Cardiac ventricle fibroblast (primary cell): ENCODE data around the gene ARPC3. TPM values are rescaled to one million over a fixed set of nuclear protein-coding genes. Genes with fewer than 3 reads are reported as not detected.

Experiments
- total RNA-seq: library from RNA; depleted of rRNA; stranded (reverse); fragments of >200 nt; gene quantifications from 2 replicates; pipeline ENCODE4 v1.2.3, GENCODE V29; 2015

ARPC3 gene
- total RNA-seq = 414 and 601 TPM in 2 replicates

DNA sequence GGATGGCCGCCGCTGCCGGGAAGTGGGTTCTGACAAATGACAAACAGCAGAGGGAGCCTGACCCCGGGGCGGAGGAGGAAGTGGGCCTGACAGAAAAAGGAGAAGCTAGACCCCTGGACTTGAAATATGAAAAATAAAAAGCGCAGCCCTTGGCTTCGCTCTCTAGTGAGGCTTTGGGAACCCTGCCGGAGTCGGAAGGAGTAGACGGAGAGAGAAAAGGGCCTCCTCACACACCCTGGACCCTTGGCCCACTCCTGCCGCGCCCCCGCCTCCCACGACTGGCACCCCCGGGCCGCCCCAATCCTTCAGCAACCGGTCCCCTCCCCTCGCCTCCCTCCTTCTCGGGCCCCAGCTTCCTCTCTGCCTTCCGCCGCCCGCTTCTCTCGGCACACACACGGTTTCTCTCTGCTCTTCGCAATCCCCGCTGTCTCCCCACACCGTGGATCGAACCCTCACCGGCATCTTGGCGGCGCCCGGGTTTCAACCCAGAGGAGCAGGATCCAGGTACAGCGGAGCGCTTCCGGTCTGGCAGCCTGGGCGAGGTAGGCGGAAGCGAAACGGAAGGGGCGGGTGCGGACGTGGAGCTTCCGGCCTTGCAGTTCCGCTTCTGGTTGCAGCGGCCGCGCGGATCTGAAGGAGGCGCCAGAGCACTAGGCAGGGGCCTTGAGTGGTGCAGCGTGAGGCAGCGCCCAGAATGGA, at the start of gene ARPC3:
ARPC3 (minus strand) TSS at position 539 of the 699 bp plus-strand sequence; CDS start at position 462, 77 bp downstream.

DNA sequence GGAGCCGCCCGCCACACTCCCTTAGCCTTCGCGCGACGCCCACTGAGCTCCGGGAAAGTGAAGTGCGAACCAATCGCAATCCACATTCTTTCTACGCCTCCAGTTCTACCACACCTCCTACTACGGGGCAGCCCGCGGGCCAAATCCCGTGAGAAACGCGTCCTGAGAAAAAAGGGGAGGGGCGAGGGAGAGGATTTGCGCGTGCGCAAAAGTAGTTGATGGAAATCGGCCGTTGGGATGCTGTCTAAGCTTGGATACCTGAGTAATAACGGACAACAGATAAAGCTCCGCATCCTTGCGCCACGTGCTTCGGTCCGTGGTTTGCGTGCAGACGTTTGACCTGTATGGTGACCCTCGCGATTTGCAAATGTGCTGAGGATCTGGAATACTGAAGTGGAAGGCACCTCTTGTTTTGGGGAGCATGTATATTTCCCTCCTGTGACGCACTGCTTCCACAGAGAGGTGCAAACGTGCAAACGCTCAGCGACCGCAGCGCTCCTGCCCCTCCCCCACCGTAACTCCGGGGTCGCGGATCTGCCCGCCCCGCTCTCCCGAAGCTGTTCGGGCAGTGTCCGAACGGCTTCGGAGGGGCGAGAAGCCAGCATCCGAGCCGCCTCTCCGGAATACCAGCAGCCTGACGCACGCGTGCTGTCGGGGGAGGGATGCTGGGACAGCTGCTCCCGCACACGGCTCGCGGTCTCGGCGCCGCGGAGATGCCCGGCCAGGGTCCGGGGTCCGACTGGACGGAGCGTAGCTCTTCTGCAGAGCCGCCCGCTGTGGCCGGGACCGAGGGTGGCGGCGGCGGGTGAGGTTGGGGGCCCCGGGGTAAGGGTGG, 18.3 kb upstream of the ARPC3 start, which contains the start of the genes FAM216A and GPN3:
FAM216A (plus strand) TSS at position 632 of the 835 bp plus-strand sequence; CDS start at position 663, 31 bp downstream.
GPN3 (minus strand) TSS at position 44 of the 835 bp plus-strand sequence. CDS start 54 bp downstream, outside the sequence.

DNA sequence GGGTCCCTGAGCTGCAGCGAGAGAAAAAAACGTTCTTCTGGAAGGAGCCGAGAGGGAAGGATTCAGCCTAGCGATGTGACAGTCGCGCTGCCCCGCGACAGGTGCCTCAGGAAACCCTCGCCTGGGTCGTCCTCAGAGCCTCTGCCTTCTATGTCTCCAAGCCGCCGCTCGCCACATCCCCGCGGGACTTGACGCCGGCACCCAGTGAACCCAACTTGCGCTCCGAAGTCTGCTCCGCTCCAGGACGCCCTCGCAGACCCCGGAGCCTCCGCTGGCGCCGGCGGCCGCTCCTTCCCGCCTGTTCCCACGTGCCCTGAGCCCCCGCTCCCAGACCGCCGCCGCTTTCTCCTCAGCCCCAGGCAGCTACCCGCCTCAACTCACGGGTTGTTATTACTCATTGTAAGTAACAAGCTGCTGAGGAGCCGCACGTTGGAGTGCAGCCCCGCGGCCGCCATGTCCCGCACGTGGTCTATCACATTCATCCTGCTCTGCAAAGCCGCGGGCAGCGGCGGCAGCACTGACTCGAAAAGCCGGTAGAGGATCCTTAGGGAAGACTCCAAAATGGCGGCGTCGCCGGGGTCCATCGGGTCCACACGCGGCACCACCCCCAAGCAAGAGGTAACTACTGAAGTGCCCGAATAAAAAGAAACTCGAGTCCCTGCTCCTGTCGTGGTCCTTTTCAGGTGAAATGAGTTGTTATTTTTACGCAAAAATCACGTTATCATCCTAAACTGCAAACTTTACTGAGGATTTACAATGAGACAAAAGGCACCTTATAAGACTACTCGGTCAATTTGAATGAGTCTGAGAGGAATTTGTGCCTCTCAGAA, 46.8 kb downstream of the ARPC3 start, which contains the start of gene ANAPC7:
ANAPC7 (minus strand) TSS at position 563 of the 830 bp plus-strand sequence; CDS start at position 482, 81 bp downstream.

Other genes starting within 250 kb of the ARPC3 start
- 90.5 and 92.3 TPM in 2 replicates for gene ATP2A2, start 169.1 kb downstream of the ARPC3 start, total RNA-seq
- 27.1 and 28.8 TPM in 2 replicates for gene ANAPC7, start 46.6 kb downstream of the ARPC3 start, total RNA-seq
- 9.8 and 18.0 TPM in 2 replicates for gene GPN3, start 17.9 kb upstream of the ARPC3 start, total RNA-seq
- gene FAM216A, start 18.5 kb upstream of the ARPC3 start, total RNA-seq = 13.3 and 13.7 TPM in 2 replicates
- gene VPS29, start 51.8 kb upstream of the ARPC3 start, total RNA-seq = 46.6 and 47.4 TPM in 2 replicates
- gene RAD9B, start 52.0 kb upstream of the ARPC3 start, total RNA-seq = 0.05 TPM in 1 of 2 replicates, not detected in the other
- gene PPTC7, start 133.0 kb upstream of the ARPC3 start, total RNA-seq = 5.6 and 6.8 TPM in 2 replicates
- 39.1 and 57.4 TPM in 2 replicates for gene TCTN1, start 163.8 kb upstream of the ARPC3 start, total RNA-seq
- gene HVCN1, start 238.8 kb upstream of the ARPC3 start, total RNA-seq = 0.88 and 1.5 TPM in 2 replicates